NK-92 treated with Interleukin-12 subunit alpha and Interleukin-12 subunit beta, amount 100 ng/mL, for 24 hours (cell line): ENCODE results near the gene TBC1D12.
"Not testable (repeated sequence)": the region's sequence is repeated elsewhere in the genome, so short reads cannot be mapped to it uniquely, and the experiment has no call there.

Experiments used
- DNase-seq: peaks from one replicate; lab custom pipeline; 2025; lab: John Stamatoyannopoulos, UW

The TBC1D12 gene

GRCh38 chr10:94456942-94457341, 54.6 kb downstream of the TBC1D12 start:
- no peak for DNase-seq

- DNase-seq: no peak
Observed at GRCh38 chr10:94459385-94459784, 57.0 kb downstream of the TBC1D12 start.

- no peak for DNase-seq
Observed at GRCh38 chr10:94461503-94461902, 59.2 kb downstream of the TBC1D12 start.

GRCh38 chr10:94462130-94462529, 59.8 kb downstream of the TBC1D12 start:
- DNase-seq: no peak

GRCh38 chr10:94465684-94466083, 63.3 kb downstream of the TBC1D12 start:
- DNase-seq: no peak

- no peak for DNase-seq
Observed at GRCh38 chr10:94481410-94481809, 79.1 kb downstream of the TBC1D12 start.

- no peak for DNase-seq
Observed at GRCh38 chr10:94483970-94484369, 81.6 kb downstream of the TBC1D12 start.

- no peak for DNase-seq
Observed at GRCh38 chr10:94485094-94485493, 82.8 kb downstream of the TBC1D12 start.

- no peak for DNase-seq
Observed at GRCh38 chr10:94487575-94487974, 85.2 kb downstream of the TBC1D12 start.

GRCh38 chr10:94489107-94489506, 86.8 kb downstream of the TBC1D12 start:
- no peak for DNase-seq

GRCh38 chr10:94489976-94490788, 87.8 kb downstream of the TBC1D12 start:
- no peak for DNase-seq

GRCh38 chr10:94490789-94491039, 88.4 kb downstream of the TBC1D12 start:
- DNase-seq: no peak

- no peak for DNase-seq
Observed at GRCh38 chr10:94493463-94493862, 91.1 kb downstream of the TBC1D12 start.

- no peak for DNase-seq
Observed at GRCh38 chr10:94496010-94496409, 93.7 kb downstream of the TBC1D12 start.

GRCh38 chr10:94496646-94497045, 94.3 kb downstream of the TBC1D12 start:
- no peak for DNase-seq

- DNase-seq: no peak
Observed at GRCh38 chr10:94500063-94500462, 97.7 kb downstream of the TBC1D12 start.

GRCh38 chr10:94521276-94522250, 119.2 kb downstream of the TBC1D12 start:
- no peak for DNase-seq

GRCh38 chr10:94524146-94524545, 121.8 kb downstream of the TBC1D12 start:
- DNase-seq: no peak

GRCh38 chr10:94524711-94525110, 122.4 kb downstream of the TBC1D12 start:
- DNase-seq: no peak

GRCh38 chr10:94531550-94531949, 129.2 kb downstream of the TBC1D12 start:
- DNase-seq: not testable (repeated sequence)

GRCh38 chr10:94533027-94533426, 130.7 kb downstream of the TBC1D12 start:
- DNase-seq: no peak

GRCh38 chr10:94542282-94542681, 139.9 kb downstream of the TBC1D12 start:
- not testable (repeated sequence) for DNase-seq

GRCh38 chr10:94545391-94546048, 143.2 kb downstream of the TBC1D12 start, which contains the start of gene HELLS:
HELLS (plus strand) TSS chr10:94545788; CDS start chr10:94545922, 134 bp downstream.
- peak; percentile 63 for DNase-seq
